ENCODE data around the gene GOSR2. TPM values are rescaled to one million over a fixed set of nuclear protein-coding genes. Genes with fewer than 3 reads are reported as not detected.

GOSR2 gene
- total RNA-seq, 1 experiment from 2014 or later, result 53.5 TPM

GRCh38 chr17:46894476-46895151 is 28.3 kb upstream of the GOSR2 start:
- peaks cover 0 to 8% of the 10 kb centered on the region in 2 experiments; a peak in 3 of 5 replicates for H3K9me3 Mint-ChIP-seq
- no peak overlapping the region for H3K9ac ChIP-seq (ENCODE audit: extremely low read depth, insufficient read length, low read length)
- H2BK5ac ChIP-seq (ENCODE audit: insufficient read length, low read length), result no peak overlapping the region
- no peak overlapping the region for H4K91ac ChIP-seq (ENCODE audit: insufficient read length, low read depth, low read length)
- peaks cover 14 to 18% of the 10 kb centered on the region in 2 experiments for H3K4me1 Mint-ChIP-seq
- H3K79me1 ChIP-seq (ENCODE audit: insufficient read depth, low read depth, low read length, poor library complexity, severe bottlenecking), result no peaks in the 10 kb centered on the region
- DNase-seq, result peak; percentile 70
- H3K18ac ChIP-seq (ENCODE audit: insufficient read length, low read depth, low read length), result no peak overlapping the region
- no peak overlapping the region for H2BK12ac ChIP-seq (ENCODE audit: insufficient read length, low read depth, low read length)
- H3K27ac ChIP-seq (ENCODE audit: insufficient read length, low read depth, low read length), result no peak overlapping the region
- no peak overlapping the region for H2BK15ac ChIP-seq (ENCODE audit: low read depth, low read length)
- no peak overlapping the region for H4K8ac ChIP-seq (replicated peaks; ENCODE audit: insufficient read length, low read depth, low read length)
- H2BK120ac ChIP-seq (ENCODE audit: low read depth, low read length, poor library complexity, severe bottlenecking), result no peak overlapping the region
- H2AK5ac ChIP-seq (ENCODE audit: insufficient read length, low read length), result no peak overlapping the region
- no peak overlapping the region for H2BK20ac ChIP-seq (ENCODE audit: low read depth, low read length, poor library complexity, severe bottlenecking)
- TF ChIP-seq, protein P1, sequence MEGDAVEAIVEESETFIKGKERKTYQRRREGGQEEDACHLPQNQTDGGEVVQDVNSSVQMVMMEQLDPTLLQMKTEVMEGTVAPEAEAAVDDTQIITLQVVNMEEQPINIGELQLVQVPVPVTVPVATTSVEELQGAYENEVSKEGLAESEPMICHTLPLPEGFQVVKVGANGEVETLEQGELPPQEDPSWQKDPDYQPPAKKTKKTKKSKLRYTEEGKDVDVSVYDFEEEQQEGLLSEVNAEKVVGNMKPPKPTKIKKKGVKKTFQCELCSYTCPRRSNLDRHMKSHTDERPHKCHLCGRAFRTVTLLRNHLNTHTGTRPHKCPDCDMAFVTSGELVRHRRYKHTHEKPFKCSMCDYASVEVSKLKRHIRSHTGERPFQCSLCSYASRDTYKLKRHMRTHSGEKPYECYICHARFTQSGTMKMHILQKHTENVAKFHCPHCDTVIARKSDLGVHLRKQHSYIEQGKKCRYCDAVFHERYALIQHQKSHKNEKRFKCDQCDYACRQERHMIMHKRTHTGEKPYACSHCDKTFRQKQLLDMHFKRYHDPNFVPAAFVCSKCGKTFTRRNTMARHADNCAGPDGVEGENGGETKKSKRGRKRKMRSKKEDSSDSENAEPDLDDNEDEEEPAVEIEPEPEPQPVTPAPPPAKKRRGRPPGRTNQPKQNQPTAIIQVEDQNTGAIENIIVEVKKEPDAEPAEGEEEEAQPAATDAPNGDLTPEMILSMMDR (conservative IDR thresholded peaks at IDR 0.05), result no peak
- no peaks in the 10 kb centered on the region for H3K27me3 ChIP-seq (ENCODE audit: insufficient read depth, low read length)
- no peak overlapping the region for H3T11ph ChIP-seq (ENCODE audit: low read length)
- H4K20me1 ChIP-seq (ENCODE audit: control insufficient read depth, insufficient read depth, insufficient read length), result peaks cover 2% of the 10 kb centered on the region
- peaks cover 8% of the 10 kb centered on the region for H3K27me3 Mint-ChIP-seq (ENCODE audit: low read depth)
- no peaks in the 10 kb centered on the region for H3K36me3 Mint-ChIP-seq (ENCODE audit: insufficient read depth in 1 of 3, low read depth in 3 of 3)
- H3K14ac ChIP-seq (ENCODE audit: insufficient read depth, low read length), result no peak overlapping the region
- H3K79me2 ChIP-seq (ENCODE audit: insufficient read depth, low read length), result no peaks in the 10 kb centered on the region
- no peak overlapping the region for H2AFZ ChIP-seq (ENCODE audit: low read length)
- H3K4me1 ChIP-seq (ENCODE audit: insufficient read depth, low read length), result no peaks in the 10 kb centered on the region
- no peak overlapping the region for H3K4me2 ChIP-seq (ENCODE audit: insufficient read depth, insufficient read length, low read length)
- H3K4ac ChIP-seq (ENCODE audit: low read depth, low read length), result no peak overlapping the region
- no peak overlapping the region for H3K4me3 Mint-ChIP-seq
- no peak overlapping the region for H3K56ac ChIP-seq (ENCODE audit: insufficient read length, low read depth, low read length)
- H3K23me2 ChIP-seq (ENCODE audit: insufficient read length, low read depth, low read length, poor library complexity, severe bottlenecking), result no peaks in the 10 kb centered on the region
- no peak overlapping the region for H3K23ac ChIP-seq (ENCODE audit: insufficient read length, low read depth, low read length)
- H3K9me3 ChIP-seq (ENCODE audit: control insufficient read depth, low read depth, low read length), result no peaks in the 10 kb centered on the region
- no peak overlapping the region for H3K27ac Mint-ChIP-seq
- no CpG with 5 or more reads among the region's 29 CpGs for WGBS (ENCODE audit: extremely low coverage, insufficient read length, low lambda C conversion rate)
- no peak overlapping the region for H4K5ac ChIP-seq (ENCODE audit: insufficient read length, low read depth, low read length)

Measured in H9 (cell line).